Prostate gland (tissue), 2 donors: Measurements from ENCODE around the gene AHNAK2.

Experiments
- CTCF ChIP-seq, 4 experiments: fragments of 200-600 bp in 2 of 4; fragments of 450-650 bp in 2 of 4; sonication (generic) in 2 of 4; IDR thresholded peaks; 1 replicate in 3 of 4; 2 replicates in 1 of 4; pipeline ENCODE4 v1.5.1; 2016 to 2019; ENCODE audit warnings: antibody characterized with exemption in 4 of 4, mild to moderate bottlenecking in 2 of 4, moderate library complexity in 2 of 4
- POLR2A ChIP-seq: fragments of 450-650 bp; IDR thresholded peaks from one replicate; pipeline ENCODE4 v1.6.1; 2016; ENCODE audit warnings: antibody characterized with exemption, mild to moderate bottlenecking

DNA sequence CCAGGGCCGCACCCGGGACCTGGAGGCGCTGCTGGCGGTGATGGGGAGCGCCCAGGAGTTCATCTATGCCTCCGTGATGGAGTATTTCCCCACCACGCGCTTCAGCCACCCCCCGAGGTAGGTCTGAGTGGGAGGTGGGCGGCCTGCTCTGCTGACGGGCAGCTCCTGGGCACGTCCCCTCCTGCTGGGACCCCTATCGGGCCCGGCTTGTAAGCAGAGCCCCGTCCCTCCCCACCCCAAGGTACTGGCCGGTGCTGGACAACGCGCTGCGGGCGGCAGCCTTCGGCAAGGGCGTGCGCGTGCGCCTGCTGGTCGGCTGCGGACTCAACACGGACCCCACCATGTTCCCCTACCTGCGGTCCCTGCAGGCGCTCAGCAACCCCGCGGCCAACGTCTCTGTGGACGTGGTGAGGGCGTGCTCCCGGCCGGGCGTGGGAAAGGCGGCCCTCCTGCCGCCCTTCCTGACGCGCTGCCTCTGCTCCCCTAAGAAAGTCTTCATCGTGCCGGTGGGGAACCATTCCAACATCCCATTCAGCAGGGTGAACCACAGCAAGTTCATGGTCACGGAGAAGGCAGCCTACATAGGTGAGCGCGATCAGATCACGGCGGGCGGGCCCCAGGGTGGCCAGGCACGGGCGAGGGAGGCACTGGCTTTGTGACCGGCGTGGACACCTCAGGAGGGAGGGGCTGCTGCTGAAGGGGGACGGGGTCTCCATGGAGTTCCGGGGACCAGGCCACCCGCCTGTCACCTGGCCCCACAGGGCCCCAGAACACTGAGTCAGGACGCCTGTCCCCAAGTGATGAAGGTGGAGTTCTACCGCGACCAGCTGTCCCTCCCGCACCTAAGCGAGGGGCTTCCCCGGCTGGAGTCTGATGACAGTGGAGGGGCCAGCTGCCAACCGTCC lies 46.2 kb downstream of the AHNAK2 start:
- TF ChIP-seq POLR2A (no peak), CTCF (IDR thresholded peaks at IDR 0.05) (no peak)
